T-helper 22 cell (primary cell): ENCODE results near the gene PPP2R5A.
"Not testable (repeated sequence)": the region's sequence is repeated elsewhere in the genome, so short reads cannot be mapped to it uniquely, and the experiment has no call there.

Experiments
- DNase-seq: peaks from one replicate; pipeline ENCODE4 v3.0.0-alpha.2; 2020; ENCODE audit warnings: low read depth

The PPP2R5A gene

GRCh38 chr1:212301580-212301979 is 16.4 kb downstream of the PPP2R5A start:
- DNase-seq, result no peak

DNA sequence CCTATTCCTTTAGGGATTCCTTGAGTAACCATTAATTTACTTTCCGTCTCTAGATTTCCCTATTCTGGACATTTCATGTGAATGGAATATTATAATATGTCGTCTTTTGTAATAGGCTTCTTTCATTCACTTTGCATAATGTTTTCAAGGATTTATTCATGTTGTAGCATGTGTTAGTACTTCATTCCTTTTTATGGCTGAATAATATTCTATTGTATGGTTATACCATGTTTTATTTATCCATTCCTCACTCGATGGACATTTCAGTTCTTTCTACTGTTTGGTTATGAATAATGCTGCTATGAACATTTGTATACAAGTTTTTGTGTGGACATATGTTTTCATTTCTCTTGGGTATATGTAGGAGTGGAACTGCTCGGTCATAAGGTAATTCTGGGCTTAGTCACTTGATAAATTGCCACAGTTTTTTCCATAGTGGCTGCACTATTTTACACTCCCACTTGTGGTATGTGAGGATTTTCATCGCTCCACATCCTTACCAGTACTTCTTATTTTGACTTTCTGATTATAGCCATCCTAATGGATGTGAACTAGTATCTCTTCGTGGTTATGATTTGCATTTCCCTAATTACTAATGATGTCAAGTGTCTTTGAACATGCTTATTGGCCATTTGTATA is 17.7 kb downstream of the PPP2R5A start:
- no peak for DNase-seq

- no peak for DNase-seq
Measured at GRCh38 chr1:212305342-212305741, 20.1 kb downstream of the PPP2R5A start.

- not testable (repeated sequence) for DNase-seq
Measured at GRCh38 chr1:212305984-212306452, 20.8 kb downstream of the PPP2R5A start.

DNA sequence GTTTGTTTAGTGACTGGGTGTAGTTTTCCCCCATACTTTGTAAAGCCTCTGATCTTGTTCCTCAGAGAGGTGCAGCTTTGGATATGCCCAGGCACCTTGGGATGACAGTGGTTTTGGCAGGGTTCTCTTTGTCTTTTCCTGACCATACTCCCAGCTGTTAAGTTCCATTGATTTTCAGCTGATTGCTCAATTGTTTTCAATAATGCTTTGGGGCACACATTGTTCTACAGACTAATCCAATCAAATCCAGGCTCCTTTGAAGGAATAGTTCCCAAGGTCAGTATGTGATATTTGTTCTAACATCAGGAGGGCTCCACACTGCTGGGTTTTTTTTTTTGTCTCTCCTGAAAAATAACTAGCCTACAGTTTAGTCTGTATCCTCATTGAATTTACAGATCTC is 24.8 kb downstream of the PPP2R5A start:
- no peak for DNase-seq

- DNase-seq, result no peak
Measured at GRCh38 chr1:212310383-212310782, 25.2 kb downstream of the PPP2R5A start.

DNA sequence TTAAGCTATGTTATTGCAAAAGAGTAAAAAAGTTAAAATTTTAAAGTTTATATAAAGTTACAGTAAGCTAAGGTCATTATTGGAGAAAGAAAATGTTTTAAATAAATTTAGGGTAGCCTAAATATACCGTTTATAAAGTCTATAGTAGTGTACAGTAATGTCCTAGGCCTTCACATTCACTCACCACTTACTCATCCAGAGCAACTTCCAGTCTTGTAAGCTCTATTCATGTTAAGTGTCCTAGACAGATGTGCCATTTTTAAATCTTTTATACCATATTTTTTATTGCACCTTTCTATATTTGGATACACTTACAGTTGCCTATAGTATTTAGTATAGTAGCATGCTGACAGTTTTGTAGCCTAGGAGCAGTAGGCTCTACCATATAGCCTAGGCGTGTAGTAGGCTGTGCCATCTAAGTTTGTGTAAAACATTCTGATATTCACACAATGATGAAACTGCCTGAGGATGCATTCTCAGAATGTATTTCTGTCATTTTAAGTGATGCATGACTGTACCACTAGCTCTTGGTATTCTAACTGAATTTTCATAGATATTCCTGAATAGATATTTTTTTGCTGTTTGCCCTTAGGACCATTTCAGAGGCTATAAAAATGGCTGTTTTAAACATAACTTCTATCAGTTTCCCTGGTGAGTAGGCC is 26.8 kb downstream of the PPP2R5A start:
- no peak for DNase-seq

- DNase-seq, result no peak
Measured at GRCh38 chr1:212313616-212314015, 28.4 kb downstream of the PPP2R5A start.

DNA sequence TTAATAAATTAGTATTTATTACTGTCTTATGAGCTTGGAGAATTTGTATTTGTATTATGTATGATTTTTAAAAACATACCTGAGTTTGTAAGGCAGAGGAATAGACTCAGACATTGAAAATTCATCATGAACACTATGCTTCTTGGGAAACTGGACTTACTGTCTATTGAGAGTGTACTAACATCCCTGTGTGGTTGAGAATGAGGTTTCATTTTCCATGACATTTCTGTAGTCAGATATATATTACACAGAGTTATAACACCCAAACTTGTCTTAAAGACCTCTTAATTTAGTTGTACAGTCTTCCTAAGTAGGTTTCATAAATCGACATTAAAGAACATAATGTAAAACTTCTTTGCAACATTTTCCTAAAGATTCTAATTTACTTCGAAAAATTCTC is 30.0 kb downstream of the PPP2R5A start:
- DNase-seq, result no peak

- DNase-seq, result no peak
Measured at GRCh38 chr1:212315907-212316306, 30.7 kb downstream of the PPP2R5A start.

DNA sequence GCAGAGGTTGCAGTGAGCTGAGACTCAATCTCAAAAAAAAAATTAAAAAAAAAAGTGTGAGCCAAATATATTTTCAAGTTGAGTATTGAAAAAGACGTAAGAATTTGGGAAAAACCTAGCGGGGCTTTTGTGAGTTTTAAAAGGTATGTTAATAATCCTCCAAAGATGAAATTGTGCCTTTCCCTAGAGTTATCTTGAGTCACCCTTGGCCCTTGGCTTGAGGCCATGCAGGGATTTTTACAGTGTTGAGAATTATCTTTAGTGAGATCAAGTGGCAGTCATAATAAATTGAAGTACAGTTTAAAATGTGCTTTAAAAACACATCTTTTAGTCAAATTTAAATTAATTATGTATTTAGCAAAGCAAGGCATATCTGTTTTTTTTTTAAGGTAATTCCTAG is 32.7 kb downstream of the PPP2R5A start:
- no peak for DNase-seq

DNA sequence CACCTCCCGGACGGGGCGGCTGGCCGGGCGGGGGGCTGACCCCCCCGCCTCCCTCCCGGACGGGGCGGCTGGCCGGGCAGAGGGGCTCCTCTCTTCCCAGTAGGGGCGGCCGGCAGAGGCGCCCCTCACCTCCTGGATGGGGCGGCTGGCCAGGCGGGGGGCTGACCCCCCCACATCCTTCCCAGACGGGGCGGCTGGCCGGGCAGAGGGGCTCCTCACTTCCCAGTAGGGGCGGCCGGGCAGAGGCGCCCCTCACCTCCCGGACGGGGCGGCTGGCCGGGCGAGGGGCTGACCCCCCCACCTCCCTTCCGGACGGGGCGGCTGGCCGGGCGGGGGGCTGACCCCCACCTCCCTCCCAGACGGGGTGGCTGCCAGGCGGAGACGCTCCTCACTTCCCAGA is 35.8 kb downstream of the PPP2R5A start:
- DNase-seq, result not testable (repeated sequence)

DNA sequence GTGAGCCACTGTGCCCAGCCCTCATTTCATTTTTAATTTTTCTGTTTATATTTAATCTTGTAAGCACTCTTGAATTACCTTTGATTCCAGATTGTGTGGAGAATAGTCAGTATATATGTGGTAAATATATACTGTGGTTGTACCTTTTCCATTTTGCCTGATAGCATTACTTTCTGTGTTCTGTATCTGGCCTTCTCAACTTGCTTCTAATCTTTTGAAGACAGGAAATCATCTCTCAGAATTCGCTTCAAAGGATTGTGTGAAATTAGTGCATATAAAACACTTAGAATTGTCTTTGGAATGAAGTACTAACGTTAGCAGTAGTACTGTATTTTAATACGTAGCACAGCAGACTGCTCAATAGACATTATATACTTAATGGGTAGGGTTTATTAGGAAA is 37.9 kb downstream of the PPP2R5A start:
- no peak for DNase-seq

DNA sequence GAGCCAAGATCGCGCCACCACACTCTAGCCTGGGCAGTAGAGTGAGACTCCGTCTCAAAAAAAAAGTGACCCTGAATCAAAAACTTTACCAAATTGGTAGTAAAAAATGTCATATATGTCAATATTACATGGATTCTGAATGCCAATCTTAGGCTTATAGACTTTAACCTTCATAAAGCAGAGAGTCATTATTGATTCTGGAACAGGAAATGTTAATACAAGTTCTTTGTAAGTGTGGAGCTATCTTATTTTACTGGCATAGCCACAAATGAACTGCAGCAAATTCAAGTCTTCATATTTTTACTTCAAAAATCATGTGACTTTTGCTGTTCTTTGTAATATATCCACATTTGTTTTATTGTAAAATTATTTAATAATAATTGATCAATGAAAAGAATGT is 41.3 kb downstream of the PPP2R5A start:
- DNase-seq, result no peak

DNA sequence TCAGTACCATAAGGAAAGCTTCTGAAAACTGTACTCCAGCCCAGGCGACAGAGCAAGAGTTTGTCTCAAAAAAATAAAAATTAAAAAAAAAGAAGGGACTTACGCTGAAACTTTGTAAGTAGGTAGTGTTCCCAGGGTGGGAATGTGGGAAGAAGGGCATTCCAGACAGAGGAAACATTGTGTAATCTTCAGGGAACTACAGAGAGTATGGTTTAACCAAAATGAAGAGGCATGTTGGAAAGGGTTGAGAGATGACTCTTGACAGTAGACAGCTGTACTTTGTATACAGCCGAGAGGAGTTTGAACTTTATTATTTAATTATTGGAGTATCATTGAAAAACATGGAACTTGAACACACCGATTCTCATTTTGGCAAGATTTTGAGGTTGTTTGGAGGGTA is 43.0 kb downstream of the PPP2R5A start:
- DNase-seq, result no peak

GRCh38 chr1:212329105-212329504 is 43.9 kb downstream of the PPP2R5A start:
- no peak for DNase-seq

DNA sequence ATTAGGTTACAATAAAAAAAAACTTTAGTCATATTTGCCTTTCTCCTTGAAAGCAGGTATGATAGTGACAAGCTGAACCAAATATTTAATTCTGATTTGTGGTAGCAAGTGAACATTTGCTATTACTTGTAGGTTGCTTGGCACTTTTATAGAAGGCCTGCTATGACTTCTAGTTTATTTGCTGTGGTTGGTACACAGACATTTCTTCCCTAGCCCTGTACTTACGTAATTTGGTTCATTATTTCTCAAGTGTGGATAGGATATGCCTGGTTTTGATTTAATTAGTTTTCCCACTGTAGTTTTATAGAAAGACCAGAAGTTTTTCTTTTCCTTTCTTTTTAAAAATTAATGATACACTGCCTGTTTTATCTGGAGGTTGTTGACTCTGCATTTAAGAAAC is 55.9 kb downstream of the PPP2R5A start:
- no peak for DNase-seq

GRCh38 chr1:212344905-212345304 is 59.7 kb downstream of the PPP2R5A start:
- DNase-seq, result no peak

DNA sequence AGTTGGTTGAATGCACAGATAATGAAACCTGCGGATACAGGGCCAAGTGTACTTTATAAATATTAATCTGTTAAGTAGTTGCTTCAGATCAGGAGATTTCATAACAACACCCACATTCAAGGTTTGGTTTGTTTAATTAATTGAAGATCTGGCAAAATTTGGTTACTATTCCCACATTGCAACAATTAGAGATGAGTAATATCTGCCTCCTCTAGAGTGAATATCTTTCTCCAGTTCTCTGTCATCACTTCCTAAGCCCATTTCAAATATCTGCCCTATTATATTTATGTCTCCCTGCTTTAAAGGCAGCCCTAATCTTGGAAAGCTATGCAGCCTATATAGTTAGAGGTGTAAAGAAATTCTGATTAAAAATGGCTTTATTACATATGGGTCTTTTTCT is 61.4 kb downstream of the PPP2R5A start:
- DNase-seq, result no peak

- no peak for DNase-seq
Measured at GRCh38 chr1:212351588-212352362, 66.6 kb downstream of the PPP2R5A start.

DNA sequence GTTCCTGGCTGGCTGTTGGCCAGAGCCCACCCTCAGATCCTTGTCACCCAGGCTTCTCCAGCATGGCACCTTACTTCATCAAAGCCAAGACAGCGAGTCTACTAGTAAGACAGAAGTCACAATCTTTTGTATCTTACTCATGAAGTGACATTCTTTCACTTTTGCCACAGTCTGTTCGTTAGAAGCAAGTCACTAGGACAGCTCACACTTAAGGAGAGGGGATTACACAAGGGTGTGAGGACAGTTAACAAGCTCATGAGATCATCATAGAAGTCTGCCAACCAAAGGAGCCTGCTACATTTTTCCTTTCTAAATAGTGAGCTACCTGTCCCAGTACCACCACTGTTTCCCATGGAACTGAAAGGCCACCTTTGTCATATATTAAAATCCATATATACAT is 68.0 kb downstream of the PPP2R5A start:
- DNase-seq, result no peak

GRCh38 chr1:212354464-212354863 is 69.3 kb downstream of the PPP2R5A start:
- DNase-seq, result no peak
